Astrocyte of the spinal cord (primary cell): Measurements from ENCODE around the gene KIAA0753.

Experiments
- DNase-seq: peaks from one replicate; pipeline ENCODE4 v3.0.0; 2011; ENCODE audit warnings: low read depth, low spot score
- H3K4me3 ChIP-seq: 2 replicates; pipeline ENCODE4 v1.5.1; 2011; ENCODE audit warnings: low read depth, mild to moderate bottlenecking, low read length, moderate library complexity
- in situ Hi-C: cut with HindIII; loops from 2 replicates; pipeline ENCODE4 v1.10.0; 2017; ENCODE audit warnings: low sequenced_read_pairs
- TF ChIP-seq, protein P1 (sequence below): IDR thresholded peaks from 2 replicates; pipeline ENCODE4 v1.5.1; 2012; ENCODE audit warnings: low read depth, mild to moderate bottlenecking, low read length, inconsistent platforms

Gene KIAA0753

DNA sequence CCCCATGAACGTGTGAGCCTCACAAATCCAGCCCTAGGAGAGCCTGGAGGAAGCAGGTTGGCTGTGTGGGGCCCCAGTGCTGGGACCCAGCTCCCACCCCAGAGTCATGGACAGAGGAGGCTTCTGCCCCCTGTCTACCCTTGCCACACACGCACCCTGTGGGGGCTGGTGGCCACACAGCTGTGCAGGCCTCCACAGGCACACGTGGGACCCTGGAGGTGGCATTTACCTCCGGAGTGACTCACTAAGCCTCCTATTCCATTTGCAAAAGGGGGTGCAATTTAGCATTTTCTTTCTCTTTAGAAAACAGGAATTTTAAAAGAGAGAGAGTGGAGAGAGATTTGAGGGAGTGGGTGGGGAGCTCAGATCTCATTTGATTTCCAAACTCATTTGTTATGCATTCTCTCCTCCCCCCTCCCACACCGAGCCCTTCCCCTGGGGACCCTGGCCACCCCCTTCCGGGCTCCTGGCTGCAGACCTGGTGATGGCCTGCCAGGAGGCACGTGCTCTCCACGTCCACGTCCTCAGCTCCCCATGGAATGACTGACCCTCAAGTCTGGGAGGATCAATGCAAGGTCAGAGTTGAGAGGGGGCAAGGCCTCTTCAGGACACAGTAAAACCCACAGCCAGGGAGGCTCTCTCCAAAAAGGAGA lies 91.0 kb downstream of the KIAA0753 start:
- TF ChIP-seq, protein P1, sequence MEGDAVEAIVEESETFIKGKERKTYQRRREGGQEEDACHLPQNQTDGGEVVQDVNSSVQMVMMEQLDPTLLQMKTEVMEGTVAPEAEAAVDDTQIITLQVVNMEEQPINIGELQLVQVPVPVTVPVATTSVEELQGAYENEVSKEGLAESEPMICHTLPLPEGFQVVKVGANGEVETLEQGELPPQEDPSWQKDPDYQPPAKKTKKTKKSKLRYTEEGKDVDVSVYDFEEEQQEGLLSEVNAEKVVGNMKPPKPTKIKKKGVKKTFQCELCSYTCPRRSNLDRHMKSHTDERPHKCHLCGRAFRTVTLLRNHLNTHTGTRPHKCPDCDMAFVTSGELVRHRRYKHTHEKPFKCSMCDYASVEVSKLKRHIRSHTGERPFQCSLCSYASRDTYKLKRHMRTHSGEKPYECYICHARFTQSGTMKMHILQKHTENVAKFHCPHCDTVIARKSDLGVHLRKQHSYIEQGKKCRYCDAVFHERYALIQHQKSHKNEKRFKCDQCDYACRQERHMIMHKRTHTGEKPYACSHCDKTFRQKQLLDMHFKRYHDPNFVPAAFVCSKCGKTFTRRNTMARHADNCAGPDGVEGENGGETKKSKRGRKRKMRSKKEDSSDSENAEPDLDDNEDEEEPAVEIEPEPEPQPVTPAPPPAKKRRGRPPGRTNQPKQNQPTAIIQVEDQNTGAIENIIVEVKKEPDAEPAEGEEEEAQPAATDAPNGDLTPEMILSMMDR: no peak
- no peak overlapping the region for H3K4me3 ChIP-seq
- in situ Hi-C loops: no loop called here
- no peak for DNase-seq

DNA sequence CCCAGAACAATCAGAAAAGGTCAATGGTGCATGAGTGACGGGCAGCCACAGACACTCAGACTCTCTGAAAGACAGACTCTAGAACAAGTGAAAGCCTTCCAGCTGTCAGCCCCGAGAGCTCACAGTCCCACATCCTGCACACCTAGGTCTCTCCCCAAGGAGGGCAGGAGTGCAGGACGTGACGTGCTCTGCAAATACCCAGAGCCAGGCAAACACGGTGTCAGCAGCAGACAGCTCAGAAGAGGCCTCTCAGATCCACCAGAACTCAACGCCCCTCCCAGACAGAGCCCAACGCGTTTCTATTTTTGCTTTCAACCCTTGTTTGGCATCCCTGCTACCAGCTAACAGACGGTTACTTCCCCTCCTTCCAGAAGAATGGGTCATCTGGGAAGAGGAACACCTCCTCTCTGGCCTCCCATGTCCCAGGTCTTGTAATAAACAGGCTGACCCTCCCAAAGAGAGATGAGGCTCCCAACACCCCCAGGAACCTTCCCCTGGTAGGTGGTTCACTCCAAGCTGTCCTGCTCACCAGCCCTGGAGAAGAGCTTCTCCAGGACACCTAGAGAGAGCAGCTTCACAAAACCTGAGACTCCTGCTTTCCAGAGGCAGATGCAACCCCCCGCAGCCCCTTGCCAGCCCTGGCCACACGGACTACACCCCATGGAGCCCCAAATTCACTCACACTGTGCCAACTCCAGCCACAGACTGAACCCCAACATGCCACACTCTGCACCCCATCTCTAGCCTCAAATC lies 91.8 kb downstream of the KIAA0753 start:
- no peak overlapping the region for H3K4me3 ChIP-seq
- in situ Hi-C loops: no loop called here
- TF ChIP-seq, protein P1: no peak
- no peak for DNase-seq

DNA sequence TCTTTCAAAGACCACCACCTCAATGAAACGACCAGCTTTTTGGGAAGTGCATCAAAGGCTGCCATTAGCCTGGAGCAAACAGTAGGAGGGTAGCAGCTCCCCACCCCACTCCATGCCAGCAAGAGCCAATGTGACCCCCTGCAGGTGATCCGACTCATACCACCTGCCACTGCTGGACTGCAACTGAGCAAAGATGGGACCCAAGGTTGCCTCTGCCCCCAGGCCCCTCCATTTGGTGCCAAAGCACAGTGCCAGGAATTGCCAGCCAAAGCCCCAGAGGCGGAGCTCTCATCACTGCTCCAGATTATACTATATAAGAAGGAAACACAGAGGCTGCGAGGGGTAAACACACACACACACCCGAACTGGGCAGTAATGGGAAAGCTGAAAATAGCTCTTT lies 92.5 kb downstream of the KIAA0753 start:
- DNase-seq: no peak

DNA sequence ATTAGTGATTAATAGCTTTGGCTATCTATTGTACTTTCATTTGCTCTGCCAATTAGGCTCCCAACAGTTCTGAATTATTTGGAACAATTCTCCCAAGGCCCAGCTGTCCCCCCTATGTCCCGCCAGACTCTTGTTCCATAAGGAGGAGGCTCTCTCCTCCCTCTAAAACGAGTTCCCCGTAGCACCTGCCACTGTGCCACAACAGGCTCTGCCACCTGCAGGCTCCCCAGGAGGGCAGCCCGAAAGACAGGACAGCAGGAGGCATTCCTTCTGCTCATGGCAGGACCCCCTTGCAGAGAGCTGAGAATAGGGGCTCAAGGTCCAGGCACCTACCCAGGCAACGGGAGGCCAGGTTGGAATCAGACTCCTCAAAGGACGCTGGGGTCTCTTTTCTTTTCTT lies 93.2 kb downstream of the KIAA0753 start:
- in situ Hi-C loops: no loop called here
- H3K4me3 ChIP-seq: no peak overlapping the region
- TF ChIP-seq, protein P1: no peak
- DNase-seq: no peak

More for the DNA sequence above, 92.5 kb downstream of the KIAA0753 start:
- TF ChIP-seq, protein P1: no peak
- in situ Hi-C loops: no loop called here
- no peak overlapping the region for H3K4me3 ChIP-seq

DNA sequence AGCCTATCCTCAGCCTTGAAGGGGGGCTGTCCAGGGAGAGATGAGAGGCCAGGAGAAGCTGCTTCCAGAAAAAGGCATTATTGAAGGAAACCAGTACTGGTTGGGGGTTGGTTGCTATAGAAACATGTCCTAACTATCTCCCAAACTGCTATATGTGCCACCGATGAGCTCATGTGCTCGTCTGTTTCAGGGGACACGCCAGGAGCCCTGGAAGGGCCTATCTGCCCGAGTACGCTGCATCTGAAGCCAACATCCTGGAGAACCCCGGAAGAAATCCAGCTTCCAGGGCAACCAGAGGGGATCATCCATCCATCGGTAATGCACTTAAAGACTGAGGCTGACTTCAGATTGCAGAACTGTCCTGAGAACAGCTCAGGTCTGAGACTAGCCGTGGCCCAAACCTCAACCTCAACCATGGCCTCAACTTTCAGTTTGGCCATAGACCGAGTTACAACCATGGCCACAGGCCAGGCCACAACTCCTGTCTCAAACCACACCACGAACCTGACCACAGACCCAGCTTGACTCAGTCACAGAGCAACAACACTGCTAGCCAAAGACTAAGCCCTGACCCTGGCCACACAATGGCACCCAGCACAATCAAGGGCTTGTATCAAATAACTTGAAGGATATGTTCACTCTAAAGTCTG lies 94.3 kb downstream of the KIAA0753 start:
- DNase-seq: peak; percentile 77
- TF ChIP-seq, protein P1: no peak
- H3K4me3 ChIP-seq: no peak overlapping the region
- in situ Hi-C loops: no loop called here

DNA sequence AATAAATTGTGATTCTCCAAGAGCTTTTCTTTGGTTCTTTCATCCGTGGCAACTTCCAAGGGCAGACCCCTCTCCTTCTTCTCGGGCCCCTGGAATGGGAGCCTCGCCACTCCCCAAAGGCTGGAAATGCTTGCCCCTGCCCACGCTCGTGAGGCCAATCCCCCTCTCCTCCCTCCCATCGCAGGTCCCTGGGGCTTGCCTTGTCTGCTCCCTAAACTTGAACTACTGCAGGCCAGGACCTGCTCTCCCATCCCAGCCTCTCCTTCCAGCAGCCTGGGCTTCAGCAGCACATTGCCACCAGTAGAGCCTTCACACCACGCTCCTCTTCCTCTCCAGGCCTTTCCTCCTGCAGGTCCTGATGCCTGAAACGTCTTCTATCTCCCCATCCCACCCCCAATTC lies 95.2 kb downstream of the KIAA0753 start:
- no peak for DNase-seq
- in situ Hi-C loops: no loop called here
- H3K4me3 ChIP-seq: no peak overlapping the region
- TF ChIP-seq, protein P1: no peak
